GM19467 (cell line): ENCODE measurements around the gene MSRB2.
A peak's percentile ranks its signal among the peaks of the same experiment; 100 is the strongest.
"Not testable (repeated sequence)": the region's sequence is repeated elsewhere in the genome, so short reads cannot be mapped to it uniquely, and the experiment has no call there.

Experiments used
- ATAC-seq: cut with Tn5 transposase; IDR thresholded peaks from one replicate; pipeline ENCODE4 v1.9.1; 2021; ENCODE audit warnings: mild to moderate bottlenecking, moderate library complexity; ENCODE audit not compliant: unreplicated experiment

Gene MSRB2

DNA sequence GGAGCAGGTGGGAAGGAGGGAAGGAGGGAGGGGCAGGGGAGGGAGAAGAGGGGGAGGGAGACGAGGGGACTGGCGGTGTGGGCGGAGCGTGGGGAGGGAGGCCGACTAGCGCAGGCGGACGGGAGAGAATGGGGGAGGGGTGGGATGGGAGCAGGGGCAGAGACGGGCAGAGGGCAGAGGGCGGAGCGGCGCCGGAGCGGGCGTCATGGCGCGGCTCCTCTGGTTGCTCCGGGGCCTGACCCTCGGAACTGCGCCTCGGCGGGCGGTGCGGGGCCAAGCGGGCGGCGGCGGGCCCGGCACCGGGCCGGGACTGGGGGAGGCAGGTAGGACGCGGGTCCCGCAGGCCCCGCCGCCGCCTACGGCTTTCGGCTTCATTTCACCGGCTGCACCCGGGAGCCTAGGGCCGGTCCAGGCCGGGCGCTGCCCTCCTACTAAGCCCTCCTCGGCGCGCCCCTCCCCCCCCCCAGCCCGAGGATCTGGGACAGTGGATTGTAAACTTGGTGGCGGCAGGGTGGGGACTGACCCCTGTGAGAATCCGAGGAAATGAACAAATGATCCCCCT, at the start of gene MSRB2:
MSRB2 (plus strand) TSS at position 176 of the 562 bp plus-strand sequence; CDS start at position 206, 30 bp downstream.
- ATAC-seq, result peak; percentile 66

DNA sequence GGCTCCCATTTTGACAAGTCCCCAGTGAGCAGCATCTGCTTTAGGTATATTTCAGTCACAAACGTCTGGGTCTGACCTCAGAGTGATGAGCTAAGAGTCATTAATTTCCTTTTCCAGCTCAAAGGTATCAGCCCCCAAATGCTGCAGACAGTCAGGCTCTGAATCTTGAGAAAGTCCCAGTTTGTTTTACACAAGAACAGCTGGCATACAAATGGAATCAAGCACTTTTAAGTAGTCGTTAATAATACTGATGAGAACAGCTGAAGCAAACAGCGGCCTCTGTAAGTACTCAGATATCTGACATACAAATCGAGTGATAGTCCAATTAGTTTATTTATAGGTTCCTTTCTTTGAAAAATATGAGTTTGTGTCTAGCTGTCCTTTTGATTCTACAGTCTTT, 49.4 kb upstream of the MSRB2 start:
- ATAC-seq, result no peak

GRCh38 chr10:23047201-23048050, 48.0 kb upstream of the MSRB2 start:
- ATAC-seq, result no peak

- no peak for ATAC-seq
Measured at GRCh38 chr10:23048191-23048590, 47.2 kb upstream of the MSRB2 start.

- no peak for ATAC-seq
Measured at GRCh38 chr10:23051278-23051677, 44.1 kb upstream of the MSRB2 start.

- ATAC-seq, result no peak
Measured at GRCh38 chr10:23051855-23052331, 43.5 kb upstream of the MSRB2 start.

GRCh38 chr10:23053036-23053435, 42.3 kb upstream of the MSRB2 start:
- ATAC-seq, result no peak

GRCh38 chr10:23055424-23056185, 39.8 kb upstream of the MSRB2 start:
- ATAC-seq, result no peak

GRCh38 chr10:23056186-23056579, 39.2 kb upstream of the MSRB2 start:
- ATAC-seq, result no peak

DNA sequence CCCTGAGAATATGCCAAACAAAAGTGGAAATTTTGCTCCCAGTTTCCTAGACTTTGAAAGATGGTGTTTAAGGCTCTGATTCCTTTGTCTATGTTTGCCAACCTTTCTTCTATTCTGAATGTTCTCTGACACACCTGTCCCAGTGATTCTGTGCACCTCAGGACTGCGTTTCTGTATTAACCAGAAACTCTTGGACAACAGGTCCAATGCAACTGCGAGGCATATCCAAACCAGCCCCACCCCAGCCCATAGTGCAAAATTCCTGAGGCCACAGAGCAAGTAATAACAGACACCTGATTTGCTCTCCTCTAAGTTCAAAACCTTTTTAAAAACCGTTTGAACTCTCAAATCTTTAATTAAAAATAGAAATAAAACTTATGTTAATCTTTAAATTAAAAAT, 37.0 kb upstream of the MSRB2 start:
- no peak for ATAC-seq

DNA sequence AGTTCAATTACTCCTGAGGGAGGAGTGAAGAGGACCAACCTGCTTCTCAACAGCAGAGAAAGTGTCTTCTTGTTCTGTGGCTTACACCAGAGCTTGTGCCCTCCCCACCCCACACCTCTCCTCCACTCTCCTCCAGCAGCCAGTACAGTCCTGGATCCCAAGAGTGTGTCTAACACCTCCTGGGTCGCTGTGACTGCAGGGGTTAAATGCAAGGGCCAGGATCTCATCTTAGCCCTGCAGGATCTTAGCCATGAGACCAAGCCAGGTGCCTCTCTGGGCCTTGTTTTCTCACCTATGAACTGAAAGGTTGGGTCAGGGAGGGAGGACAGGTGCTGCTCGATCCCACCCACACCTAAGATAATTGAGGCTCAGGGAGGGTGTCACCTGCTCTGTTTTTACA, 34.5 kb upstream of the MSRB2 start:
- ATAC-seq, result no peak

GRCh38 chr10:23063045-23063972, 32.1 kb upstream of the MSRB2 start:
- ATAC-seq, result no peak

DNA sequence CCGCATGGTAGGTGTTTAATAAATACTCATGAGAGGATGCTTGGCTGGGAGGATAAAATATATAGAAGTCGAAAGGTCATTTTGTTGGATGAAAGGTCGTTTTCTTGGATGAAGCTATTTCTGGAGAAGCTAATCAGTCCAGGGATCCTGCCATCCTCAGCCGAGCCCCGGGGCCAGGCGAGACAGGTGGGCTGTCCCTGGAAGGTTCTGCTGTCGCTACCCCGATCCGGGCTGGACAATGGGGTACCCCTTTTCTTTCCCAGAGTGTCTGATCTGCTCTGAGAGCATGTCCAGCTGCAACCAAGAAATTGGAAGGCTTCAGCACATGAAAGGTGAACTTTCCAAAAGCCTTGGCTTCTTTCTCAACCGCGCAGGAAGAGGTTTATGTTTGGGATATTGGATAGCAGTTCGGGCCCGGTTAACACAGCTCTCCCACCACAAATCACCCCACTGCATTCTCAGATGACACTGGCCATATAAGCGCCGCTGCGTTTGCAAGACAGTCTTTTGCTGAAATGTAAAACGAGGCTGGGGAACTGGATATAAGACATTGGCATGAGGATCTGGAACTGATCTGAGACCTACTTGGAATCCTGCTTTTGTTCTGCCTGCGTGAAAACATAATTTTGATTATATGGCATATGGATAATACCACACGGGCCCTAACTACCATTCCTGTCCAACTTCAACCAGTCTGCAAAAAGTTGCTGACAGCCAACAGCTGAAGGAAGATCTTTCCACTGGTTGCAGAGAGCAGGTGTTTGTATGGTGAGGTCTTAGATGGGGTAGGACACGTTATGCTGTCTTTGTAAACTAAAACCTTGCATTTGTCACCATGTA, 31.2 kb upstream of the MSRB2 start:
- no peak for ATAC-seq

GRCh38 chr10:23064813-23065114, 30.6 kb upstream of the MSRB2 start:
- ATAC-seq, result not testable (repeated sequence)

GRCh38 chr10:23065181-23065948, 30.0 kb upstream of the MSRB2 start:
- ATAC-seq, result no peak

DNA sequence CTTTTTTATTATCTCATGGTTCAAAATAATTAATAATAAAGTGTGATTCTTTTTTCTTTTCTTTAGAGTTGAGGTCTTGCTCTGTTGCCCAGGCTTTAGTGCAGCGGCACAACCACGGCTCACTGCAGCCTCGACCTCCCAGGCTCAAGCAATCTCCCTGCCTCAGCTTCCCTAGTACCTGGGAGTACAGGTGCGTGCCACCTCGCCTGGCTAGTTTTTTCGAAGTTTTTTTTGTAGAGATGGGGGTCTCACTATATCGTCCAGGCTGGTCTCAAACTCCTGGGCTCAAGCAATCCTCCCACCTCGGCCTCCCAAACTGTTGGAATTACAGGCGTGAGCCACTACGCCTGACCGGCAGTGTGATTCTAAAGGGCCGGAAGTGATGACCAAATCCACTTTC, 28.0 kb upstream of the MSRB2 start:
- ATAC-seq, result no peak

GRCh38 chr10:23067939-23068775, 27.2 kb upstream of the MSRB2 start:
- ATAC-seq, result peak; percentile 65
